HEK293T (cell line): ENCODE results near the gene LOXL1.

ENCODE experiments used
- CTCF ChIA-PET: fragments of 350-600 bp; formaldehyde crosslinking; extraction: SDS; loops from one replicate; lab custom pipeline; 2021; ENCODE audit warnings: antibody characterized with exemption, inconsistent platforms; lab: Yijun Ruan, JAX
- POLR2A ChIA-PET: fragments of 350-600 bp; formaldehyde crosslinking; extraction: SDS; loops from one replicate; lab custom pipeline; 2020; ENCODE audit warnings: antibody characterized with exemption, inconsistent platforms; lab: Yijun Ruan, JAX
- DNase-seq: peaks from one replicate; pipeline ENCODE4 v3.0.0; 2012; ENCODE audit warnings: mixed read lengths; ENCODE audit errors: extremely low spot score
- ARNT ChIP-seq: fragments of 450-650 bp; IDR thresholded peaks from 2 replicates; pipeline ENCODE4 v1.6.1; 2017; ENCODE audit warnings: mild to moderate bottlenecking
- BHLHE40 ChIP-seq: fragments of 450-650 bp; IDR thresholded peaks from 2 replicates; pipeline ENCODE4 v1.6.1; 2016; ENCODE audit warnings: mild to moderate bottlenecking, moderate library complexity, borderline replicate concordance
- CTBP1 ChIP-seq: fragments of 450-650 bp; IDR thresholded peaks from 2 replicates; pipeline ENCODE4 v1.6.1; 2016; ENCODE audit warnings: borderline replicate concordance
- ELF4 ChIP-seq: fragments of 450-650 bp; IDR thresholded peaks from 2 replicates; pipeline ENCODE4 v1.6.1; 2017; ENCODE audit warnings: antibody characterized with exemption
- FOXA1 ChIP-seq: fragments of 450-650 bp; IDR thresholded peaks from 2 replicates; pipeline ENCODE4 v1.6.1; 2016; ENCODE audit warnings: mild to moderate bottlenecking
- FOXK2 ChIP-seq: fragments of 450-650 bp; IDR thresholded peaks from 2 replicates; pipeline ENCODE4 v1.6.1; 2016; ENCODE audit warnings: mild to moderate bottlenecking
- FOXM1 ChIP-seq: fragments of 450-650 bp; IDR thresholded peaks from 2 replicates; pipeline ENCODE4 v1.6.1; 2017; ENCODE audit warnings: mild to moderate bottlenecking, borderline replicate concordance
- HDGF ChIP-seq: fragments of 450-650 bp; IDR thresholded peaks from 2 replicates; pipeline ENCODE4 v1.6.1; 2017; ENCODE audit warnings: antibody characterized with exemption, borderline replicate concordance
- L3MBTL2 ChIP-seq: fragments of 450-650 bp; conservative IDR thresholded peaks from 2 replicates; pipeline ENCODE4 v1.6.1; 2016; ENCODE audit warnings: mild to moderate bottlenecking
- LEF1 ChIP-seq: fragments of 450-650 bp; IDR thresholded peaks from 2 replicates; pipeline ENCODE4 v1.6.1; 2017; ENCODE audit warnings: mild to moderate bottlenecking, borderline replicate concordance
- NFRKB ChIP-seq: fragments of 450-650 bp; IDR thresholded peaks from 2 replicates; pipeline ENCODE4 v1.6.1; 2016; ENCODE audit warnings: mild to moderate bottlenecking, moderate library complexity
- SP1 ChIP-seq: fragments of 450-650 bp; IDR thresholded peaks from 2 replicates; pipeline ENCODE4 v1.6.1; 2017
- SUZ12 ChIP-seq: fragments of 450-650 bp; IDR thresholded peaks from 2 replicates; pipeline ENCODE4 v1.6.1; 2016; ENCODE audit warnings: mild to moderate bottlenecking
- TARDBP ChIP-seq: fragments of 450-650 bp; IDR thresholded peaks from 2 replicates; pipeline ENCODE4 v1.6.1; 2016
- ZNF384 ChIP-seq: fragments of 450-650 bp; IDR thresholded peaks from 2 replicates; pipeline ENCODE4 v1.6.1; 2016
- TF ChIP-seq, protein P1 (sequence below): fragments of 450-650 bp; IDR thresholded peaks from 2 replicates; pipeline ENCODE4 v1.6.1; 2016

LOXL1 gene

DNA sequence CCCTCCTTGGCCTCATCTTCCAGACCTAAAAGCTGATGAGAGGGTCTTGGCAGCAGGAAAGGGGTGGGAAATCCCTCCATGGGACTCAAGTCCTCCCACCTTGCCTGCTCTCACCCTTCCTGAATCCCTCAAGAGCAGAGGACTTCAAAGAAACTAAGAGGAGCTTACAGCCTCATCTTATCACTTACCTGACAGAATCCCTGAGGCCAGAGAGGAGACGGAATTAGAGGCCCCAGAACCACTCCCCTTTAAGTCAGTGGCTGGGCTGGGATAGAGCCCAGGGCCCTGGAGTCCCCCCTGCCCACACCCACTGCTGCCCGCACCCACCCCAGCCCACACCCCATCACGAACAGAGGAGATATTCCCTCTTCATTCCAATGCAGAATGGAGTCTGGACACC lies 15.2 kb downstream of the LOXL1 start:
- POLR2A ChIA-PET, result interaction anchor here (0.9 kb wide), 1 partner anchor 9 kb away, joined by 4 read pairs; no protein-coding TSS in a partner anchor
- TF ChIP-seq L3MBTL2, result no peak
- TF ChIP-seq LEF1, result no peak
- no peak for TF ChIP-seq BHLHE40
- CTCF ChIA-PET, result interaction anchor here (0.6 to 1.7 kb wide), 3 partner anchors 10 to 994 kb away, joined by 3 to 8 read pairs (median 4); no protein-coding TSS in a partner anchor
- no peak for DNase-seq

DNA sequence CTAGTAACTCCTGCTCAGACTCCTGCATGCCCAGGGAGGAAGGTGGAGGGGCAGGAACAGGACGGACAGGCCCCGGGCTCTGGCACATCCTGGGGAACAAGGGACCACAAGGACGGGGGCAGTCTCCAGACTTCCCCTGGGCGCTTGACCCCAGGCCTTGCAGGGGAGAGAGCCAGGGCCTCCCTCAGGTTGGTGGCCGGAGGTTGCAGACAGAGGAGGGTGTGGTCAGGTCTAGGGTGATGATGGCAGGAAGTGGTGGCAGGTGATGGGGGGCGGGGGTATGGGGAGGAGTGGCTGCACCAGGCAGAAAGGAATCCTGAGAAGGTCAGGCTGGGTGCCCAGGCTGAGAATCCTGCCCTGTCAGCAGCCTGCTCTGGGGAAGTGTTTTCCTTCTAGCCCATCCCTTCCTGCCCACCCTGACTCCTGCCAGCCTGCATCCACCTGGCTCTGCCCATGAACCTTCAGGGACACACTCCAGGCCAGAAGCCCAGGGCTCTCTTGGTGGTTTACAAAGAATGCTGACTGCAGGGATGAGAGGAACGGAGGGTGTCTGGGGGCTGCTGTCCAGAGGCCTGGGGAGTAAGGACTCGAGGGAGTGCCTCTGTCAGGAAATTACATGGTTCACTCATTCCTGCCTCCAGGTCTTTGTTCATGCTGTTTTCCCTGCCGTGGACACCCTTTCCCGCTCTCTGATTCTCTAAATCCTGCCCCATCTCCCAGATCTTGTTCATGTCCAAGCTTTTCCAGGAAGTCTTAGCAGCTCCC lies 15.8 kb downstream of the LOXL1 start:
- DNase-seq, result no peak
- CTCF ChIA-PET, result interaction anchor here (1.2 to 1.7 kb wide), 2 partner anchors 9 to 15 kb away, joined by 4 to 8 read pairs (median 5); no protein-coding TSS in a partner anchor
- POLR2A ChIA-PET, result interaction anchor here (0.9 kb wide), 1 partner anchor 9 kb away, joined by 4 read pairs; no protein-coding TSS in a partner anchor
- no peak for TF ChIP-seq TARDBP
- no peak for TF ChIP-seq HDGF
- TF ChIP-seq LEF1, result no peak
- TF ChIP-seq ARNT, result no peak
- TF ChIP-seq, protein P1, sequence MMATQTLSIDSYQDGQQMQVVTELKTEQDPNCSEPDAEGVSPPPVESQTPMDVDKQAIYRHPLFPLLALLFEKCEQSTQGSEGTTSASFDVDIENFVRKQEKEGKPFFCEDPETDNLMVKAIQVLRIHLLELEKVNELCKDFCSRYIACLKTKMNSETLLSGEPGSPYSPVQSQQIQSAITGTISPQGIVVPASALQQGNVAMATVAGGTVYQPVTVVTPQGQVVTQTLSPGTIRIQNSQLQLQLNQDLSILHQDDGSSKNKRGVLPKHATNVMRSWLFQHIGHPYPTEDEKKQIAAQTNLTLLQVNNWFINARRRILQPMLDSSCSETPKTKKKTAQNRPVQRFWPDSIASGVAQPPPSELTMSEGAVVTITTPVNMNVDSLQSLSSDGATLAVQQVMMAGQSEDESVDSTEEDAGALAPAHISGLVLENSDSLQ, result no peak
- TF ChIP-seq ZNF384, result no peak
- no peak for TF ChIP-seq SUZ12
- TF ChIP-seq SP1, result no peak
- TF ChIP-seq L3MBTL2, result no peak
- no peak for TF ChIP-seq FOXA1
- no peak for TF ChIP-seq ELF4
- no peak for TF ChIP-seq BHLHE40

DNA sequence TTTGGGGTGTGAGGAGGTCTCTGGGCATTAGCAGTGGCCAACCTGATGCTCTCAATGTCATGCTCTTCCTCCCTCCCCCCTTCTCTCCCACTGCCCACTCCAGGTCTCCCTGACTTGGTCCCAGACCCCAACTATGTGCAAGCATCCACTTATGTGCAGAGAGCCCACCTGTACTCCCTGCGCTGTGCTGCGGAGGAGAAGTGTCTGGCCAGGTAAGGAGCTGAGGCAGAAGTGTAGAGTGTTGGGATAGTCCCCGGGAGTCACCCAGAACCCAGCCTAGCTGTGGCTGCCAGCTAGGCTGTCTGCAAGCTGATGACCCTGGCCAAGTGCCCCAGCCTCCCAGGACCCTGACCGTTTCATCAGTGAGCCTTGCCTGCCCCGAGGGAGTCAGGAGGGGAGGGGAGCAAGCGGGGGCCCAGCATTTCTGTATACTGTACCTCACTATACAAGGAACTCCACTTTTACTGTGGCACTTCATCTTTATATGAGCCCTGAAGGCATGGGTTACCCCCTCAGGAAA lies 16.5 kb downstream of the LOXL1 start:
- ChIA-PET POLR2A (no interaction called here), CTCF (interaction anchor here (1.2 kb wide), 1 partner anchor 8 kb away, joined by 5 read pairs; no protein-coding TSS in a partner anchor)
- DNase-seq, result no peak
- no peak for TF ChIP-seq NFRKB
- TF ChIP-seq TARDBP, result no peak
- no peak for TF ChIP-seq HDGF
- TF ChIP-seq FOXA1, result no peak
- no peak for TF ChIP-seq LEF1
- TF ChIP-seq SP1, result no peak
- TF ChIP-seq L3MBTL2, result no peak
- TF ChIP-seq ELF4, result no peak
- TF ChIP-seq BHLHE40, result no peak
- TF ChIP-seq, protein P1, result no peak
- no peak for TF ChIP-seq FOXK2
- TF ChIP-seq ZNF384, result no peak
- TF ChIP-seq SUZ12, result no peak

DNA sequence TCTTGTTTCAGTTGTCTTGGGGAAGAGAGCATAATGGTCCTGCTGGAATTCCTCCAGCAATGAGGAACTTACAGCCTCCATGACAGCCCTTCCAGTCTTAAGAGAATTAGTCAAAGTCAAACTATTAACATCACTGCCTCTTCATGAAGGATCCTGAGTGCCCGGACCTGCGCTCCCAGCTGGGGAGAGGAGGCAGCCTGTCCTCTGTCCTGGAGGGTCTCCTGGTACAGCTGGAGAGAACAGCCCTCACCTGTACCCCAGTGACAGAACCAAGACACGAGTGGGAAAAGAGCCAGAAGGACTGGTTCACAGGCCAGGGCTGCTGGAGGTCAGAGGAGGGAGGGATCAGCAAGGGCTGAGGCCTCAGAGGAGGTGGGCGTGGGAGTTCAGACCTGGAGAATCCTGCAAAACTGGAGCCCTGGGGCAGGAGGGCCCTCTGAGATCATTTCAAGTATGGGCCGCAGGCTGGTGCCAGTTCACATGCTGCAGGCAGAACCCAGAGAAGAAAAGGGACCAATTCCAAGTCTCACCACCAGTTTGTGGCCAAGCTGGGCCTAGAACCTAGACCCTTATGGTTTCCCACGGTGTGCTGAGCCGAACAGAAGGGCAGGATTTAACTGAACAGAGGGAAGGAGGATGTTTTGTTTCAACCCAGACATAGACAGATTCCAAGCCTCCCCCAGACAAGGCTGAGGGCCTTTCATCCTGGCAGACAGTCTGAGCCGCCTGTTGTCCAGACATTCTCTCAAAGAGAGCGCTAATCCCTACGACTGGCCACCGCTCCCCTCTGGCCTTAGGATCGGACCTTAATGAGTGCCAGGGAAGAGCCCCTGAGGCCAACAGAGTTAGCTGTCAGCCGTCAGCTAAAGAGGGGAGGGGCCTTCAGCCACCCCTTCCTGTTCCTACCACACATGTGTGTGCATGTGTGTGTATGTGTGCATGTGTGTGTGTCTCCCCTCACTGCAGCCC lies 18.2 kb downstream of the LOXL1 start:
- no peak for DNase-seq
- no peak for TF ChIP-seq FOXA1
- TF ChIP-seq FOXK2, result no peak
- TF ChIP-seq L3MBTL2, result no peak
- TF ChIP-seq SP1, result no peak
- no peak for TF ChIP-seq ARNT
- no peak for TF ChIP-seq SUZ12
- no peak for TF ChIP-seq HDGF
- no peak for TF ChIP-seq ELF4
- no peak for TF ChIP-seq BHLHE40
- no peak for TF ChIP-seq ZNF384
- TF ChIP-seq TARDBP, result no peak
- no peak for TF ChIP-seq FOXM1
- no peak for TF ChIP-seq NFRKB
- TF ChIP-seq LEF1, result no peak
- TF ChIP-seq, protein P1, result no peak
- no peak for TF ChIP-seq CTBP1
- ChIA-PET CTCF (interaction anchor here (0.6 to 1.5 kb wide), 3 partner anchors 17 to 835 kb away, joined by 3 read pairs; no protein-coding TSS in a partner anchor), POLR2A (no interaction called here)

DNA sequence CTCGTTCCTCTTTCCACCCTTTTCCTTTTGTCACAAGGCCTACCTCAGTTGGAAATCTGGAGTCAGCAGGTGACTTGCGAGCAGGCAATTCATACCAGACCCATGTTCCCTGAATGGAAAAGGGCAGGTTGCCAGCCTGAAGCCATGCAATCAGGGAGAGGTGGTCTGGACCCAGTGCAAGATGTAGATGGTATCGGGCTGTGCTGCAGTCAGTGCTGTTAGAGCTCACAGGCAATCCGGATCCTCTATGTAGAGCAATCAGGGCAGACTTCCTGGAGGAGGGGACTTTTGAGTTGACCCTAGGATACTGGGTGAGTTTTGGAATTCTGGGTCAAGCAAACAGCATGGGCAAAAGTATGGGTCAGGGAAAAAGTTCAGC lies 18.9 kb downstream of the LOXL1 start:
- DNase-seq, result no peak
- TF ChIP-seq NFRKB (no peak), ARNT (no peak), FOXM1 (no peak)
- TF ChIP-seq, protein P1, result no peak
- ChIA-PET POLR2A (no interaction called here), CTCF (no interaction called here)
